Stimulated activated naive CD4-positive, alpha-beta T cell (primary cell): ENCODE measurements around the gene SLIRP.
"Not testable (repeated sequence)": the region's sequence is repeated elsewhere in the genome, so short reads cannot be mapped to it uniquely, and the experiment has no call there.

Experiments used
- DNase-seq, 6 experiments: peaks; one replicate each; lab custom pipeline; 2025; lab: John Stamatoyannopoulos, UW

The SLIRP gene

GRCh38 chr14:77707724-77708408 is at the start of gene SLIRP, which contains the start of gene ALKBH1:
SLIRP (plus strand) TSS chr14:77708103; CDS start chr14:77708112, 9 bp downstream.
ALKBH1 (minus strand) TSS chr14:77708023; CDS start chr14:77708004, 19 bp downstream.
- DNase-seq: peak; percentile 73 to 89 (median 81)

GRCh38 chr14:77659831-77660230 is 48.1 kb upstream of the SLIRP start:
- DNase-seq: no peak

- no peak for DNase-seq
Observed at GRCh38 chr14:77660754-77661153, 47.1 kb upstream of the SLIRP start.

- DNase-seq: not testable (repeated sequence)
Observed at GRCh38 chr14:77661562-77661961, 46.3 kb upstream of the SLIRP start.

- DNase-seq: no peak
Observed at GRCh38 chr14:77663293-77663692, 44.6 kb upstream of the SLIRP start.

GRCh38 chr14:77667331-77667730 is 40.6 kb upstream of the SLIRP start:
- no peak for DNase-seq

- DNase-seq: no peak
Observed at GRCh38 chr14:77673193-77673592, 34.7 kb upstream of the SLIRP start.

GRCh38 chr14:77674931-77675330 is 33.0 kb upstream of the SLIRP start:
- DNase-seq: no peak

GRCh38 chr14:77681196-77682157 is 26.4 kb upstream of the SLIRP start:
- no peak for DNase-seq

GRCh38 chr14:77682158-77682553 is 25.7 kb upstream of the SLIRP start:
- DNase-seq: no peak

- no peak for DNase-seq
Observed at GRCh38 chr14:77691259-77691658, 16.6 kb upstream of the SLIRP start.

- peak in 1 of 6 experiments; percentile 23 for DNase-seq
Observed at GRCh38 chr14:77707355-77707723, 564 bp upstream of the SLIRP start.

- DNase-seq: no peak
Observed at GRCh38 chr14:77708749-77709148, 846 bp downstream of the SLIRP start.

- DNase-seq: no peak
Observed at GRCh38 chr14:77709412-77709811, 1.5 kb downstream of the SLIRP start.

GRCh38 chr14:77710364-77710763 is 2.5 kb downstream of the SLIRP start:
- DNase-seq: no peak

GRCh38 chr14:77714926-77715325 is 7.0 kb downstream of the SLIRP start:
- DNase-seq: no peak

- DNase-seq: no peak
Observed at GRCh38 chr14:77717608-77718305, 9.9 kb downstream of the SLIRP start.

- DNase-seq: no peak
Observed at GRCh38 chr14:77721437-77721836, 13.5 kb downstream of the SLIRP start.

- DNase-seq: no peak
Observed at GRCh38 chr14:77722301-77722700, 14.4 kb downstream of the SLIRP start.

GRCh38 chr14:77730976-77731497 is 23.1 kb downstream of the SLIRP start:
- DNase-seq: no peak

- no peak for DNase-seq
Observed at GRCh38 chr14:77738559-77739250, 30.8 kb downstream of the SLIRP start.
